Endothelial cell of umbilical vein (primary cell): ENCODE results near the gene DOP1B. TPM values are rescaled to one million over a fixed set of nuclear protein-coding genes. Genes with fewer than 3 reads are reported as not detected.

ENCODE experiments used
- BruUV-seq: library from RNA; stranded (reverse); fragments of 400-500 nt; replicated peaks from 2 replicates; lab custom pipeline; 2021; lab: Mats Ljungman, UMichigan
- CTCF ChIA-PET: fragments of 300-600, 350-600 bp; sonication (Branson Sonifier 250); formaldehyde crosslinking; loops from one replicate; lab custom pipeline; 2021; ENCODE audit warnings: antibody characterized with exemption, inconsistent platforms; lab: Charles Lee
- POLR2A ChIA-PET: fragments of 300-600, 350-600 bp; sonication (Branson Sonifier 250); formaldehyde crosslinking; loops from one replicate; lab custom pipeline; 2021; ENCODE audit warnings: antibody characterized with exemption, inconsistent platforms; lab: Charles Lee
- DNase-seq: peaks from one replicate; pipeline ENCODE4 v3.0.0-alpha.2; 2011; ENCODE audit warnings: low read depth, low spot score
- FAIRE-seq: peaks from 2 replicates; lab custom pipeline; 2011; peaks lifted over from hg19 to GRCh38; lab: Jason Lieb, UNC
- H2AFZ ChIP-seq: 2 replicates; pipeline ENCODE4 v1.6.0; 2012; ENCODE audit warnings: low read depth, low read length, control low read depth, inconsistent platforms
- H3K27ac ChIP-seq: 2 replicates; pipeline ENCODE4 v1.5.1; 2011; ENCODE audit warnings: low read depth, mild to moderate bottlenecking, control low read depth, low read length, moderate library complexity; ENCODE audit not compliant: insufficient read depth
- H3K27me3 ChIP-seq, 2 experiments: 2 replicates each; pipeline versions ENCODE4 v1.6.0 to v1.6.1; 2011; ENCODE audit warnings: low read length in 2 of 2, mixed read lengths in 1 of 2; ENCODE audit not compliant: control insufficient read depth in 2 of 2, insufficient read depth in 2 of 2
- H3K36me3 ChIP-seq, 2 experiments: 2 replicates in 1 of 2; 3 replicates in 1 of 2; pipeline ENCODE4 v1.5.1; 2011; ENCODE audit warnings: low read length in 2 of 2, mild to moderate bottlenecking in 1 of 2, moderate library complexity in 1 of 2; ENCODE audit not compliant: control insufficient read depth in 2 of 2, insufficient read depth in 2 of 2; ENCODE audit errors: extremely low read depth in 1 of 2
- H3K4me1 ChIP-seq: 3 replicates; pipeline ENCODE4 v1.5.1; 2011; ENCODE audit warnings: mild to moderate bottlenecking, low read length; ENCODE audit not compliant: control insufficient read depth, insufficient read depth; ENCODE audit errors: extremely low read depth
- H3K4me2 ChIP-seq: 2 replicates; pipeline ENCODE4 v1.6.1; 2011; ENCODE audit warnings: low read length, control low read depth, mixed read lengths; ENCODE audit not compliant: insufficient read depth
- H3K4me3 ChIP-seq, 3 experiments: fragments of 200-600 bp in 1 of 3; sonication (generic), shearing (Covaris generic) in 1 of 3; replicated peaks in 1 of 3; 2 replicates each; pipeline ENCODE4 v1.5.1; 2011 to 2016; ENCODE audit warnings: control low read depth in 3 of 3, low read length in 3 of 3, mild to moderate bottlenecking in 2 of 3, inconsistent platforms in 1 of 3, low read depth in 1 of 3, moderate library complexity in 1 of 3; ENCODE audit not compliant: insufficient read depth in 1 of 3
- H3K79me2 ChIP-seq: 2 replicates; pipeline ENCODE4 v1.6.0; 2012; ENCODE audit warnings: low read length, inconsistent platforms; ENCODE audit not compliant: control insufficient read depth, insufficient read depth
- H3K9ac ChIP-seq: replicated peaks from 2 replicates; pipeline ENCODE3; 2011; ENCODE audit warnings: low read length, control low read depth; ENCODE audit not compliant: insufficient read depth; ENCODE audit errors: extremely low read depth
- H3K9me1 ChIP-seq: replicated peaks from 3 replicates; pipeline ENCODE4 v1.6.0; 2011; ENCODE audit warnings: mild to moderate bottlenecking, low read length; ENCODE audit not compliant: control insufficient read depth, insufficient read depth; ENCODE audit errors: extremely low read depth
- H3K9me3 ChIP-seq: replicated peaks from 2 replicates; pipeline ENCODE4 v1.5.1; 2012; ENCODE audit warnings: low read length, inconsistent platforms; ENCODE audit not compliant: control insufficient read depth, insufficient read depth
- H4K20me1 ChIP-seq: replicated peaks from 2 replicates; pipeline ENCODE3; 2011; ENCODE audit warnings: mild to moderate bottlenecking, low read length; ENCODE audit not compliant: control insufficient read depth, insufficient read depth; ENCODE audit errors: extremely low read depth
- EZH2 ChIP-seq: IDR thresholded peaks from 2 replicates; pipeline ENCODE4 v1.6.1; 2012; ENCODE audit warnings: borderline replicate concordance, low read depth, mild to moderate bottlenecking, moderate library complexity, low read length, inconsistent platforms; ENCODE audit not compliant: severe bottlenecking
- FOS ChIP-seq: IDR thresholded peaks from 2 replicates; pipeline ENCODE4 v1.6.1; 2011; ENCODE audit warnings: mild to moderate bottlenecking, low read length, moderate library complexity, borderline replicate concordance; ENCODE audit not compliant: insufficient read depth
- GATA2 ChIP-seq: IDR thresholded peaks from 2 replicates; pipeline ENCODE4 v1.7.0; 2011; ENCODE audit warnings: low read depth, mild to moderate bottlenecking, moderate library complexity, mixed read lengths, low read length; ENCODE audit not compliant: insufficient read length, insufficient read depth
- JUN ChIP-seq: IDR thresholded peaks from 2 replicates; pipeline ENCODE4 v1.6.1; 2011; ENCODE audit warnings: borderline replicate concordance, low read depth; ENCODE audit not compliant: insufficient read length, insufficient read depth
- MAX ChIP-seq: IDR thresholded peaks from 2 replicates; pipeline ENCODE4 v1.6.1; 2011; ENCODE audit not compliant: insufficient read depth, insufficient read length
- MYC ChIP-seq: IDR thresholded peaks from one replicate; pipeline ENCODE4 v1.6.1; 2011; ENCODE audit warnings: mild to moderate bottlenecking, low read depth, low read length
- POLR2A ChIP-seq: IDR thresholded peaks from 2 replicates; pipeline ENCODE4 v1.6.1; 2012; ENCODE audit warnings: low read depth, mild to moderate bottlenecking, control low read depth, low read length
- POLR2AphosphoS5 ChIP-seq: IDR thresholded peaks from 2 replicates; pipeline ENCODE4 v1.6.1; 2012; ENCODE audit warnings: low read depth, mild to moderate bottlenecking, control low read depth, low read length, moderate library complexity; ENCODE audit not compliant: insufficient read depth
- dilution Hi-C: fragments of 300-500 bp; cut with MboI; formaldehyde crosslinking; loops from one replicate; pipeline ENCODE4 v1.15.0; 2019; ENCODE audit warnings: low sequenced_read_pairs; ENCODE audit not compliant: extremely low pct_ligation_motif_present
- intact Hi-C: fragments of 100-400 bp; cut with micrococcal nuclease; formaldehyde crosslinking; loops from one replicate; pipeline ENCODE4 v1.10.0; 2022
- polyA plus RNA-seq, 4 experiments: library from polyadenylated mRNA; depleted of rRNA in 3 of 4; stranded (reverse) in 3 of 4; unstranded in 1 of 4; fragments of >200 nt; gene quantifications; 2 replicates each; pipeline versions ENCODE4 v1.2.1 to v1.2.3, GENCODE V29; 2011 to 2012; ENCODE audit warnings: missing spikeins in 1 of 4
- total RNA-seq: library from RNA; stranded (reverse); gene quantifications from 2 replicates; pipeline ENCODE4 v1.2.3, GENCODE V29; 2021
- TF ChIP-seq, protein P1 (sequence below), 2 donors: IDR thresholded peaks; 1 replicate in 1 of 2; 2 replicates in 1 of 2; pipeline ENCODE4 v1.5.1; 2011; ENCODE audit warnings: low read length in 2 of 2, mild to moderate bottlenecking in 2 of 2, moderate library complexity in 2 of 2, control low read depth in 1 of 2, inconsistent platforms in 1 of 2, low read depth in 1 of 2; ENCODE audit not compliant: insufficient read depth in 1 of 2; ENCODE audit errors: extremely low read depth in 1 of 2

DOP1B gene
- total and polyA plus RNA-seq, 2 donors (not counting 3 experiments of a cell fraction or from before 2014, with no cell fraction given) = 3.7 to 9.9 TPM

DNA sequence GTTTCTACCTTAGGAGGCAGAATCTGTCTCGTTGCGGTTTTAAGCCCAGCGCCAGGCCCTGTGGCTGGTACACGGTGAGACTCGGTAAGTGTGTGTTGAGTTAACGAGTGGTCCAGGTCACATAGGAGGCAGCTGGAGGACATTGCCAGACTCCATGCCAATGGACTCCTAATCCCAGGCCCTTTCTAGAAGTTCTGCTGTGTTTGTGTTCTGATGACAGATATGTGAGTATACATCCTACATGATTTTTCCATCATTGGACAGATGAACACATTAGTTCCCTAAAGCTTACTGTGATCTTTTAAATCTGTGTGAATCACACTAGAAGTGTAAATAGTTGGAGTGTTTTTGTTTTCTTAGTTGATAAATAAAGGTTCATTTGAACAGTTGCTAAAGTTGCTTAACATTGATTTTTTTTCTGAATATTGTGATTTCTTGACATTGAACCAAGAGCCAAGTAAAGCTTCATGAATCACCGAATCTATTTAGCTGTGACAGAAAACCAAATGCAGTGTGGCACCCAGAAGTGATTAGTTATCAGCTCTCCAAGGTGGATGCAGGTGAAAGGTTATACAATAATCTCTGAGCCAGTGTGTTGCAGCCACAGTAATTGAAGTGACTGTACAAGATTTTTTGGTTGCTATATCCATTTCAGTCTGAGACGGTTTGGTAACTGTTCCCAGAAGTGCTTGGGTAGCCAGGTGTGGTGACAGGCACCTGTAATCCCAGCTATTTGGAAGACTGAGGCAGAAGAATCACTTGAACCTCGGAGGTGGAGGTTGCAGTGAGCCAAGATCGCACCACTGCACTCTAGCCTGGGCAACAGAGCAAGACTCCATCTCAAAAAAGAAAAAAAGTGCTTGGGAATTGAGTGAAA is 46.3 kb downstream of the DOP1B start:
- ChIA-PET CTCF (interaction anchor here (1.3 to 1.7 kb wide), 2 partner anchors 12 to 57 kb away, joined by 3 to 6 read pairs; no protein-coding TSS in a partner anchor), POLR2A (no interaction called here)
- no peak overlapping the region for H3K4me2 ChIP-seq
- H3K79me2 ChIP-seq = no peaks in the 10 kb centered on the region
- FAIRE-seq = no peak
- no peaks in the 10 kb centered on the region for H3K9me1 ChIP-seq
- DNase-seq = no peak
- no peaks in the 10 kb centered on the region for H3K27me3 ChIP-seq
- H2AFZ ChIP-seq = no peak overlapping the region
- no peak for TF ChIP-seq GATA2
- TF ChIP-seq POLR2AphosphoS5 = no peak
- TF ChIP-seq, protein P1, sequence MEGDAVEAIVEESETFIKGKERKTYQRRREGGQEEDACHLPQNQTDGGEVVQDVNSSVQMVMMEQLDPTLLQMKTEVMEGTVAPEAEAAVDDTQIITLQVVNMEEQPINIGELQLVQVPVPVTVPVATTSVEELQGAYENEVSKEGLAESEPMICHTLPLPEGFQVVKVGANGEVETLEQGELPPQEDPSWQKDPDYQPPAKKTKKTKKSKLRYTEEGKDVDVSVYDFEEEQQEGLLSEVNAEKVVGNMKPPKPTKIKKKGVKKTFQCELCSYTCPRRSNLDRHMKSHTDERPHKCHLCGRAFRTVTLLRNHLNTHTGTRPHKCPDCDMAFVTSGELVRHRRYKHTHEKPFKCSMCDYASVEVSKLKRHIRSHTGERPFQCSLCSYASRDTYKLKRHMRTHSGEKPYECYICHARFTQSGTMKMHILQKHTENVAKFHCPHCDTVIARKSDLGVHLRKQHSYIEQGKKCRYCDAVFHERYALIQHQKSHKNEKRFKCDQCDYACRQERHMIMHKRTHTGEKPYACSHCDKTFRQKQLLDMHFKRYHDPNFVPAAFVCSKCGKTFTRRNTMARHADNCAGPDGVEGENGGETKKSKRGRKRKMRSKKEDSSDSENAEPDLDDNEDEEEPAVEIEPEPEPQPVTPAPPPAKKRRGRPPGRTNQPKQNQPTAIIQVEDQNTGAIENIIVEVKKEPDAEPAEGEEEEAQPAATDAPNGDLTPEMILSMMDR (IDR thresholded peaks at IDR 0.05; ENCODE audit: extremely low read depth in 1 of 2, insufficient read depth in 1 of 2, low read depth in 1 of 2, low read length in 2 of 2) = no peak
- no peak for TF ChIP-seq FOS
- no peak for TF ChIP-seq EZH2
- TF ChIP-seq MYC = no peak
- TF ChIP-seq JUN = no peak
- no peak for TF ChIP-seq POLR2A
- TF ChIP-seq MAX = no peak
- no peaks in the 10 kb centered on the region for H3K36me3 ChIP-seq
- no peaks in the 10 kb centered on the region for H3K9me3 ChIP-seq
- intact Hi-C loops = no loop called here
- dilution Hi-C loops = no loop called here
- no peak overlapping the region for H3K27ac ChIP-seq
- no peak overlapping the region for H3K4me3 ChIP-seq
- H3K4me1 ChIP-seq = peaks cover 5% of the 10 kb centered on the region
- BruUV-seq = no TSS peak
- H4K20me1 ChIP-seq = no peaks in the 10 kb centered on the region
- no peak overlapping the region for H3K9ac ChIP-seq
